NCI-H2081 (cell line): ENCODE results near the gene RAB36.
"Not testable (repeated sequence)": the region's sequence is repeated elsewhere in the genome, so short reads cannot be mapped to it uniquely, and the experiment has no call there.

ENCODE experiments used
- DNase-seq, 2 experiments: peaks; one replicate each; lab custom pipeline; 2025; lab: John Stamatoyannopoulos, UW

RAB36 gene

GRCh38 chr22:23121000-23121421 is 24.3 kb upstream of the RAB36 start:
- DNase-seq, result no peak

GRCh38 chr22:23121424-23121823 is 23.9 kb upstream of the RAB36 start:
- DNase-seq, result no peak

- no peak for DNase-seq
Measured at GRCh38 chr22:23122216-23122957, 22.9 kb upstream of the RAB36 start.

GRCh38 chr22:23122992-23123803 is 22.1 kb upstream of the RAB36 start:
- no peak for DNase-seq

GRCh38 chr22:23123804-23124254 is 21.4 kb upstream of the RAB36 start:
- no peak for DNase-seq

- DNase-seq, result no peak
Measured at GRCh38 chr22:23124611-23125511, 20.4 kb upstream of the RAB36 start.

GRCh38 chr22:23125512-23126103 is 19.7 kb upstream of the RAB36 start:
- no peak for DNase-seq

- no peak for DNase-seq
Measured at GRCh38 chr22:23126165-23127054, 18.9 kb upstream of the RAB36 start.

GRCh38 chr22:23127055-23127756 is 18.1 kb upstream of the RAB36 start:
- DNase-seq, result no peak

GRCh38 chr22:23127788-23128187 is 17.5 kb upstream of the RAB36 start:
- no peak for DNase-seq

- DNase-seq, result peak; percentile 42 to 53
Measured at GRCh38 chr22:23128269-23129108, 16.8 kb upstream of the RAB36 start.

GRCh38 chr22:23129149-23129548 is 16.1 kb upstream of the RAB36 start:
- no peak for DNase-seq

GRCh38 chr22:23130697-23131096 is 14.6 kb upstream of the RAB36 start:
- no peak for DNase-seq

- no peak for DNase-seq
Measured at GRCh38 chr22:23131931-23132330, 13.3 kb upstream of the RAB36 start.

GRCh38 chr22:23132376-23133091 is 12.7 kb upstream of the RAB36 start:
- DNase-seq, result no peak

- DNase-seq, result no peak
Measured at GRCh38 chr22:23133922-23134321, 11.4 kb upstream of the RAB36 start.

GRCh38 chr22:23136991-23137390 is 8.3 kb upstream of the RAB36 start:
- not testable (repeated sequence) for DNase-seq

GRCh38 chr22:23137468-23137867 is 7.8 kb upstream of the RAB36 start:
- no peak for DNase-seq
